IPS-15b (cell line): ENCODE data around the gene PARD3.
"Not testable (repeated sequence)": the region's sequence is repeated elsewhere in the genome, so short reads cannot be mapped to it uniquely, and the experiment has no call there.

Experiments
- H3K27me3 ChIP-seq: one replicate; pipeline ENCODE4 v1.6.1; 2013; ENCODE audit warnings: low read length; ENCODE audit not compliant: control insufficient read depth, insufficient read depth
- H3K36me3 ChIP-seq: one replicate; pipeline ENCODE4 v1.6.1; 2013; ENCODE audit warnings: low read length; ENCODE audit not compliant: control insufficient read depth, insufficient read depth
- H3K4me1 ChIP-seq: one replicate; pipeline ENCODE4 v1.6.1; 2013; ENCODE audit warnings: mild to moderate bottlenecking, low read length; ENCODE audit not compliant: control insufficient read depth, insufficient read depth
- H3K4me3 ChIP-seq: one replicate; pipeline ENCODE4 v1.5.1; 2013; ENCODE audit warnings: low read depth, low read length
- H3K9ac ChIP-seq: one replicate; pipeline ENCODE4 v1.6.1; 2013; ENCODE audit warnings: low read depth, mild to moderate bottlenecking, low read length
- H3K9me3 ChIP-seq: one replicate; pipeline ENCODE4 v1.6.1; 2013; ENCODE audit warnings: mild to moderate bottlenecking, low read length; ENCODE audit not compliant: control insufficient read depth, insufficient read depth

Gene PARD3

GRCh38 chr10:34399013-34399412 lies 416.1 kb downstream of the PARD3 start:
- Histone ChIP-seq H3K4me3 (no peak overlapping the region), H3K9ac (no peak overlapping the region), H3K4me1 (peaks cover 5% of the 10 kb centered on the region), H3K36me3 (no peaks in the 10 kb centered on the region), H3K27me3 (no peaks in the 10 kb centered on the region), H3K9me3 (no peaks in the 10 kb centered on the region)

- H3K9me3 ChIP-seq: no peaks in the 10 kb centered on the region
- no peak overlapping the region for H3K9ac ChIP-seq
- no peak overlapping the region for H3K4me3 ChIP-seq
- H3K36me3 ChIP-seq: no peaks in the 10 kb centered on the region
- no peaks in the 10 kb centered on the region for H3K27me3 ChIP-seq
- peaks cover 5% of the 10 kb centered on the region for H3K4me1 ChIP-seq
Measured at GRCh38 chr10:34397324-34397723, 417.8 kb downstream of the PARD3 start.

GRCh38 chr10:34396663-34397062 lies 418.4 kb downstream of the PARD3 start:
- Histone ChIP-seq H3K27me3 (no peaks in the 10 kb centered on the region), H3K9me3 (no peaks in the 10 kb centered on the region)

GRCh38 chr10:34392641-34393170 lies 422.4 kb downstream of the PARD3 start:
- H3K4me3 ChIP-seq: no peak overlapping the region
- no peaks in the 10 kb centered on the region for H3K36me3 ChIP-seq
- no peaks in the 10 kb centered on the region for H3K27me3 ChIP-seq
- no peak overlapping the region for H3K9ac ChIP-seq
- H3K9me3 ChIP-seq: no peaks in the 10 kb centered on the region
- peaks cover 5% of the 10 kb centered on the region for H3K4me1 ChIP-seq

More at GRCh38 chr10:34396663-34397062, 418.4 kb downstream of the PARD3 start:
- Histone ChIP-seq H3K4me3 (no peak overlapping the region), H3K36me3 (no peaks in the 10 kb centered on the region), H3K4me1 (peaks cover 5% of the 10 kb centered on the region), H3K9ac (no peak overlapping the region)

GRCh38 chr10:34391168-34391567 lies 423.9 kb downstream of the PARD3 start:
- H3K9ac ChIP-seq, H3K27me3 ChIP-seq, H3K4me3 ChIP-seq, H3K9me3 ChIP-seq, H3K36me3 ChIP-seq, H3K4me1 ChIP-seq: not testable (repeated sequence)

DNA sequence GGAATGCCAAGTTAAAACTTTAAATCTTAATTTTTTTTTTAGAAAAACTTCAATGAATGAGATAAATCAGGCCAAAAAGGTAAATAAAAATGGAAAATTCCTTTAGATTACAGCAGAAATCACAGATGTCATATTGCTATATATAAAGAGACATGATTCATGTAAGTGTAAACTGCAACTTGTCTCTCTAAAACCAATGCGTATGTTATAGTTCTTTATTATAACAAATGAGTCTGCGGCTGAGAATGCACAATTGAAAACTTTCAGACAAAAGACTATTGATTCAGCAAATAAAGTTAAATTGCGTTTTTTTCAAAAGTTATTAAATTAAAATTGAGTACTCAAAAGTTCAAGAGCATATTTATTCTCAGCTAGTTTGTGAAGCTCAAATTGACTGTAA lies 425.3 kb downstream of the PARD3 start:
- Histone ChIP-seq H3K9ac (no peak overlapping the region), H3K36me3 (no peaks in the 10 kb centered on the region), H3K27me3 (no peaks in the 10 kb centered on the region), H3K9me3 (no peaks in the 10 kb centered on the region), H3K4me3 (no peak overlapping the region), H3K4me1 (no peaks in the 10 kb centered on the region)

GRCh38 chr10:34386921-34387320 lies 428.2 kb downstream of the PARD3 start:
- no peak overlapping the region for H3K9ac ChIP-seq
- no peak overlapping the region for H3K4me3 ChIP-seq
- peaks cover 2% of the 10 kb centered on the region for H3K4me1 ChIP-seq
- no peaks in the 10 kb centered on the region for H3K27me3 ChIP-seq
- H3K9me3 ChIP-seq: no peaks in the 10 kb centered on the region
- H3K36me3 ChIP-seq: no peaks in the 10 kb centered on the region

GRCh38 chr10:34384372-34384771 lies 430.7 kb downstream of the PARD3 start:
- Histone ChIP-seq H3K36me3 (no peaks in the 10 kb centered on the region), H3K27me3 (no peaks in the 10 kb centered on the region), H3K9ac (no peak overlapping the region), H3K4me3 (no peak overlapping the region), H3K9me3 (no peaks in the 10 kb centered on the region), H3K4me1 (peaks cover 2% of the 10 kb centered on the region)

DNA sequence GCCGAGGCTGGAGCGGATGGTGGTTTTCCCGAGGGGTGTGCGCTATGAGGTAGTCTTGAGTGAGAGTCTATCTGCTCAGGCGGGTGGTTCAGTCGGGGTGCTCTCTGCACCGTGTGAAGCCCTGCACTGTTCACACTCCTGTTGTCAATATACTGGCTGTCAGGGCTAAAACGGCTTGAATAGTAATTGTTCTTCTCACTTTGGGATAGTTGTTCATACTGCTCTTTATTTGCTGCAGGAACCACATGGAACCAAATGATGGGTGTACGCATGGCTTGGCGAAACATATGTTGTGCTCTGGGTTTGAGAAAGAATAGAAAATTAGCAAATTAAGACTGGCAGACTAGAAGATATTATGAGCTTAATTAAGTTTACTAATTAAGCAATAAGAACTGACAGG lies 432.5 kb downstream of the PARD3 start:
- Histone ChIP-seq H3K27me3 (no peaks in the 10 kb centered on the region), H3K36me3 (no peaks in the 10 kb centered on the region), H3K9ac (no peak overlapping the region), H3K4me1 (peaks cover 2% of the 10 kb centered on the region), H3K4me3 (no peak overlapping the region), H3K9me3 (no peaks in the 10 kb centered on the region)

- Histone ChIP-seq H3K4me1 (peaks cover 5% of the 10 kb centered on the region), H3K36me3 (no peaks in the 10 kb centered on the region), H3K9ac (no peak overlapping the region), H3K27me3 (no peaks in the 10 kb centered on the region), H3K4me3 (no peak overlapping the region), H3K9me3 (no peaks in the 10 kb centered on the region)
Measured at GRCh38 chr10:34380856-34381255, 434.2 kb downstream of the PARD3 start.

GRCh38 chr10:34378297-34378696 lies 436.8 kb downstream of the PARD3 start:
- Histone ChIP-seq H3K9ac (no peak overlapping the region), H3K36me3 (no peaks in the 10 kb centered on the region), H3K9me3 (no peaks in the 10 kb centered on the region), H3K4me1 (peaks cover 4% of the 10 kb centered on the region), H3K4me3 (no peak overlapping the region), H3K27me3 (no peaks in the 10 kb centered on the region)

DNA sequence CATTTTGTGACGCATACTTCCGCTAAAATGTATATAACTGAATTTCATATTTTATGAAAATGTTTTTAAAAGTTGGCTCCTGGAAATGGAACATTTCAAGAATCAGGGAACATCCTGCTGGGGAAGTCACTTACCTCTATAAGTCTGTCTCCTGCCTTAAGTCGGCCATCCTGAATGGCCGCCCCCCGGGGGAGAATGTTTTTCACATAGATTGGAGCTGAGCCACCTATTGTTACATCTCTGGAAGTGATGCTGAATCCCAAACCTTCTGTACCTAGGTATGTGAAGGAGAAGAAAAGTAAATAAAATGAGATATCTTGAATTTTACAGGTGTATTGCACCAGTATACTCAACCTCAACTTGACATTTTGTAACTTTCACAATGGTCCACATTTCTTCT lies 437.3 kb downstream of the PARD3 start:
- H3K9ac ChIP-seq: no peak overlapping the region
- no peaks in the 10 kb centered on the region for H3K27me3 ChIP-seq
- H3K9me3 ChIP-seq: no peaks in the 10 kb centered on the region
- H3K36me3 ChIP-seq: no peaks in the 10 kb centered on the region
- peaks cover 5% of the 10 kb centered on the region for H3K4me1 ChIP-seq
- no peak overlapping the region for H3K4me3 ChIP-seq
